Germinal center (tissue), 1 donor: ENCODE measurements around the gene ACOT12.
"Not testable (repeated sequence)": the region's sequence is repeated elsewhere in the genome, so short reads cannot be mapped to it uniquely, and the experiment has no call there.

Experiments used
- DNase-seq: peaks from one replicate; pipeline ENCODE4 v3.0.0; 2012; ENCODE audit warnings: mixed read lengths, low spot score

The ACOT12 gene

DNA sequence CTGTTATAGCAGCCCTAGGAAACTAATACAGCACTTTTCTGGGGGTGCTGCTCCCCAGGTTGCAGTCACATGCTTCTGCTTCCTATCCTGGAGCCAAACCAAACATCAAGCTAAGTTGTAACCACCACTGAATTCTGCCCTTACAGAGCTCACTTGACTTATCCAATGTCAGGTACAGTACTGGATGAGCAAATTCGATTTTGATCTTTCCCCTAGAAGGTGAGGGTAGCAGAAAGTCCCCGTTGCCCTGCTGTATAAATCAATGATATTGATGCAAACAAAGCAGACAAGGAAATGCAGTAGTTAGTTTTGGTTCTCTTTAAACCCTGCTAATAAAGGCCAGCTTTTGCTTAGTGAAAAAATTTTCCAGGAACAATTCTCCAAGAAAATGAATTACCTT is 56.1 kb downstream of the ACOT12 start:
- DNase-seq = no peak

DNA sequence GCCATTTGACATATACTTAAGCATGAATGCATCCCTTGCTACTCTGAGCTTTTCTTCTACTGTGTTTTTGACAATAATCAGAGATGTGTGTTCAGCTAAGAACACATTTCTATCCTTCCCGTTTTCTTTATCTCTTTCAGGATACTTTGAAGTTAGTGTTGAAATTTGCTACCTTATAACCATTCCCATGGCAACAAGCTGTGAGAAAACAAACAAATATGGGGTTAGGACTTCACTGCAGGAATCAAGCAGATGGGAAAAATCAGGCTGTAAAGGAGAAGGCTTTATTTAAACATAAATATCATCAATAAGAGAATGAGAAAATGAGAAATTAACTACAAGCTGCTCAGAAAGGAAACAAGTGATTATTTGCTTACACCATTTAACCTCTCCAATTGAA is 57.4 kb downstream of the ACOT12 start:
- DNase-seq = no peak

- DNase-seq = no peak
Measured at GRCh38 chr5:81335946-81336345, 58.0 kb downstream of the ACOT12 start.

GRCh38 chr5:81334304-81335061 is 59.5 kb downstream of the ACOT12 start:
- DNase-seq = no peak

- no peak for DNase-seq
Measured at GRCh38 chr5:81326554-81326953, 67.4 kb downstream of the ACOT12 start.

DNA sequence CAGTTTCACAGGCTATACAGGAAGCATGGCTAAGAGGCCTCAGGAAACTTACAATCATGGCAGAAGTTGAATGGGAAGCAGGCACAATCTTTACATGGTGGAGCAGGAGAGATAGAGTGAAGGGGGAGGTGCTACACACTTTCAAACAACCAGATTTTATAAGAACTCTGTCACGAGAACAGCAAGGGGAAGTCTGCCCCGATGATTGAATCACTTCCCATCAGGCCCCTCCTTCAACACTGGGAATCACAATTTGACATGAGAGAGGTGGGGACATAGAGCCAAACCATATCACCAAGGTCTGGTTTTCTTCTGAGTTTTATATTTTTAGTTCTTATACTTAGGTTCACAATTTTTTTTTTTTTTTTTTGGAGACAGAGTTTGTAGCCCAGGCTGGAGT is 76.4 kb downstream of the ACOT12 start:
- no peak for DNase-seq

DNA sequence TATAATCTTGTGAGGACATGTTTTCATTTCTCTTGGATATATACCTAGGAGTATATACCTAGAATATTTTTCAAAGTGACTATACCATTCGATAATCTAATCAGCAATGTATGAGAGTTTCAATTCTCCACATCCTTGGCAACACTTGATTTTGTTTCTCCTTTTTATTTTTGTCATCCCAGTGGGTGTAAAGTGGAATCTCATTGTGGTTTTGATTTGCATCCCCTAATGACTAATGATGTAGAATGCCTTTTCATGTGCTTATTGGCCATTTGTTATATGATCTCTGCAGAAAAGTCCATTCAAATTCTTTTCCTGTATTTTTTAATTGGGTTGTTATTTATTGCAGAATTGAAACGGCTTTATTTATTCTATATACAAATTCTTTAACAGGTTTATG is 77.4 kb downstream of the ACOT12 start:
- DNase-seq = no peak

DNA sequence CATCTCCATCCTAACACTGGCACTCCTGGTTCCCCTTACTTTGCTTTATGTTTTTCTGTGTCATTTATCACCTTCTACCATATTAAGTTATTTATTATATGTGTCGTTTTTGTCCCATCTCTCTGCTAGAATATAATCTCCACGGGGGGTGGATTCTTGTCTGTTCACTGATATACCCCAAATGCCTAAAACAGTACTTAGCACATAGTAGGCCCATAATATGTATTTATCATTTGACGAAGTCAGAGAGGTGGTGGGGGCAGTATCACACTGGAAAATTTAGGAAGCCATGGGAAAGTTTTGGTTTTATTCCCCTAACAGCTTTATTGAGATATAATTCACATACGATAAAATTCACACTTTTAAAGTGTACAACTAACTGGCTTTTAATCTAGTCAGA is 78.1 kb downstream of the ACOT12 start:
- DNase-seq = no peak

GRCh38 chr5:81315336-81315735 is 78.6 kb downstream of the ACOT12 start:
- DNase-seq = no peak

DNA sequence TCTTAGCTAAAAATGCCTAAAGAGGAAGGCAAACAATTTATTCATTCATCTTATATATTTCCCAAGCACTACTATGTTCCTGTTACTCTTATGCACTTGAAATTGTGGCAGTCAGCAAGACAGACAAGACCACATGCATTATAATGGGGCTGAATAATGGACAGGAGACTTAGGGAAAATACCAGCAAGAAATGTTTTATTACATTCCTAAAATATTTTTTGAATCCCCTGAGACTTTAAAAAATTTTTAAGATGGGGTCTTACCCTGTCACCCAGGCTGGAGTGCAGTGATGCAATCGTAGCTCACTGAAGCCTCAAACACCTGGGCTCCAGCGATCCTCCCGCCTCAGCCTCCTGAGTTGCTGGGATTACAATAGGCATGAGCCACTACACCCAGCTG is 79.4 kb downstream of the ACOT12 start:
- no peak for DNase-seq

GRCh38 chr5:81313686-81314085 is 80.2 kb downstream of the ACOT12 start:
- no peak for DNase-seq

DNA sequence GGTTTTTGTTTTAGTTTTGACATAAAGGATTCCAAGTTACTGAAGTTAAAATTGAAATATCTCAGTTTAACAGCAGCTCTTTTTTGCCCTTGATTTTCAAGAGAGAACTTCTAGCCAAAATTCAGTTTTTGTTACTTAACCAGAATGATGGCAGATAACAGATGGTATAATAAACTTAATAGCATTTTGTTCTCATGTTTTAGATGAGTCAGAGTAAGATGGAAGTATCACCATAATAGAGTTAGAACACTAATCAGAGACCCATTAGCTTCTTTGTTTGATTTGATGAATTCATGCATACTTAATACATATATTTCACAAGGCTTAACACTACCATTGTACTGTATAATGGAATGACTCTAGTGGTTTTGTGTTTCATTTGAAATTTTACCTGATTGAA is 80.7 kb downstream of the ACOT12 start:
- DNase-seq = no peak

GRCh38 chr5:81310402-81311063 is 83.4 kb downstream of the ACOT12 start:
- DNase-seq = no peak

- no peak for DNase-seq
Measured at GRCh38 chr5:81308836-81309235, 85.1 kb downstream of the ACOT12 start.

DNA sequence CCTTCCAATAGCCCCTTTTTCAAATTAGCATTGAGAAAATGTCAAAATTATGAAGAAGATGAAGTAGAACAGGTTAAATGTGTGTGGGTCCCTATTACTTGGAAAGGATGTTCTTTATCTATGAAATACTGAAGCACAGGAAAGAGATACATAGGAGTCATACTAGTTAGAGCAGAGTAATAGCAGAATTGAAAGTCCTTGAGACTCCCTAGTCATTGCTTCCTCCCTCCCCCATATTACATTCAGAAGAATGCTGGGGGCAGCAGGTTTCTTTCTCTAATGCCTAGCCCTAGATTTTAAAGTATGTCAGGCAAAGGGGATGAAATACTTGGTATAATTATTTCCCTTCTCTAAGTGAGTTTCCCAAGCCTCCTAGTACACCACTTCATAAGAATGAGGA is 88.1 kb downstream of the ACOT12 start:
- DNase-seq = no peak

DNA sequence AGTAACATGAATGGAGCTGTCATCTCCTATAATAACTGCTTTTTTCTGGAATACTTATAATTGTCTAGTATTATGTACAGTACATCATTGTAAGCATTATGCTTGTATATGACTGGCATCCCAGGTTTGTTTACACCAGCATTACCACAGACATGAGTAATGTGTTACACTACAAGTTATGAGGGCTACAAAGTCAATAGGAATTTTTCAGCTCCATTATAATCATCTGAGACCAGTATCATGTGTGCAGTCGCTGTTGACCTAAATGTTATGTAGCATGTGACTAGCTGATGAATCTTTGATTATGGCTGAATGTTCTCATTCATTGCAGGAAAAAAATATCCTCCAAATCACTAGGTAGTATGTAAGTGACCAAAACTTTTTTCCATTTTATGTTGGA is 90.4 kb downstream of the ACOT12 start:
- no peak for DNase-seq

DNA sequence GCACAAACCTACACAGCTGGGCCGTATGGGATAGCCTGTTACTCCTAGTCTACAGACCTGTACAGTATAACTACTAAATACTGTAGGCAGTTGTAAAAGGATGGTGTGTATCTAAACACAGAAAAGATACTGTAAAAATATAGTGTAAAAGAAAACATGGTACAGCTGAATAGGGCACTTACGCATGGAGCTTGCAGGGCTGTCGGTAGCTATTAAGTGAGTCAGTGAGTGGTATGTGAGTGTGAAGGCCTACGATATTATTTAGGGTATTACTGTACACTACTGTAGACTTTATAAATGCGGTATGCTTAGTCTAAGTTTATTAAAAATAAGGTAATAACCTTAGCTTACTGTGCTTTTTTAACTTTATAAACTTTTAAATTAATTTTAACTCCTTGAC is 91.3 kb downstream of the ACOT12 start:
- DNase-seq = no peak

DNA sequence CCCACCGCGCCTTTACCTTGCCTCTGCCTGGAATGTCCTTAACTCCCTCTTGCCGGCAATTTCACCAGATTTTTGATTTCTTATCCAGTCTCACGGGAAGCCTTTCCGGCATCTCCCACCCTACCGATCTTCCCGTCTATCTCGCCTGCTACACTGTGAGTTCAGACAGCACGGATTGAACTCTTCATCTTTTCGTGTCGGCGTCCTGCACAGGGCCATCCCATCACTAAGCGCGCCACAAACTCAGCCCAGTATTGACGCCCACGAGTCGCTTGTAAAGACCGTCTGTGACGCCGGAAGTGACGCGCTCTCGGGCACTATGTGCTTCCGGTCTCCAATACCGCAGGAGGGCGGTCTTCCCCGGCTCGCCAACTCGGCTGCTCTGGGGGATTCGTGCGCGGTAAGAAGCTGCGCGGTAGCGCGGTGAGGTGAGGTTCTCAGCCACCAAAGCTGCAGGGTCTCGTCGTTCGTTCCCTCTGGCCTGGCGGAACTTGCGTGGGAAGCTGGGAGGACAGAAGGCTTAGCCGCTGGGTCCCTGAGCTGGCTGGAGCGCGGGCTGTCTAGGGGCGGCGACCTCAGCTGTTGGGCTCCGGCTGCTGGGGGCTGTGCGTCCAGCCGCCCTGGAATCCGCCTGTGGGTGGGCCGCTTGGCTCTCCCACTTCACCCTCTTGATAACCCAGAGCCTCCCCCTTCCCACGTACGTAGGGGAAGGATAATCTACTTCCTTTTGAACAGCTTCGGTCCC is 92.5 kb downstream of the ACOT12 start, which contains the start of gene ZCCHC9:
TSS of gene ZCCHC9 (plus strand) at position 317 of the 745 bp plus-strand sequence. CDS start 3,171 bp downstream, outside the sequence.
- peak; percentile 87 for DNase-seq

GRCh38 chr5:81300921-81301270 is 93.0 kb downstream of the ACOT12 start:
- DNase-seq = no peak

- DNase-seq = no peak
Measured at GRCh38 chr5:81297531-81297930, 96.4 kb downstream of the ACOT12 start.

- DNase-seq = not testable (repeated sequence)
Measured at GRCh38 chr5:81294021-81294420, 99.9 kb downstream of the ACOT12 start.

DNA sequence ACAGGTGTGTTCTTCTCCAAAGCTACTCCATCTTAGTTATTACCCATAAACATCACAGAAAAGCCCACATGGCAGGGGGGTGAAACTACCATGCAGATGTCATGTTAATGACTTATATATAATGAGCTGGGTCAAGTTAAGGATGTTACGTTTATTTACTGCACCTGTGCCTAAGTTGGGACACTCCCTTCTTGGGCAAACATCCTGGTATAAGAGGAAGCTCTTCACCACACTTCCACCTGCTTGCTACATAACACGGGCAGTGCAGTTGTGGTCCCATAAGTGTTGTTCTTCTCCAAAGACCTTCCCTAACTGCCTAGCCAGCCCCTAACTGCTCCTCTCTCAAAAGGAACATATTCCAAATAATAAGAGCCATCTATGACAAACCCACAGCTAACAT is 101.8 kb downstream of the ACOT12 start:
- no peak for DNase-seq

DNA sequence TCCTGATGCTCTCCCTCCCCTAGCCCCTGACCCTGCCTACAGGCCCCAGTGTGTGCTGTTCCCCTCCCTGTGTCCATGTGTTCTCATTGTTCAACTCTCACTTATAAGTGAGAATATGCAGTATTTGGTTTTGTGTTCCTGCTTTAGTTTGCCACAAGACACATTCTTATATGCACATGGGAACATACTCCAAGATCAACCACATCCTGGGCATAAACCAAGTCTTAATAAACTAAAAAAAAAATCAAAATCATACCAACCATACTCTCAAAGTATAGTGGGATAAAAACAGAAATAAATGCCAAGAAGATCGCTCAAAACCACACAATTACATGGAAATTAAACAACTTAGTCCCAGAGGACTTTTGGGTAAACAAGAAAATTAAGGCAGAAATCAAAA is 103.8 kb downstream of the ACOT12 start:
- DNase-seq = no peak
